HG02943 (cell line): ENCODE measurements around the gene EMILIN1.
"Not testable (repeated sequence)": the region's sequence is repeated elsewhere in the genome, so short reads cannot be mapped to it uniquely, and the experiment has no call there.

ENCODE experiments used
- ATAC-seq: cut with Tn5 transposase; IDR thresholded peaks from one replicate; pipeline ENCODE4 v1.9.1; 2021; ENCODE audit warnings: mild to moderate bottlenecking, low read depth, moderate library complexity; ENCODE audit not compliant: unreplicated experiment

EMILIN1 gene

DNA sequence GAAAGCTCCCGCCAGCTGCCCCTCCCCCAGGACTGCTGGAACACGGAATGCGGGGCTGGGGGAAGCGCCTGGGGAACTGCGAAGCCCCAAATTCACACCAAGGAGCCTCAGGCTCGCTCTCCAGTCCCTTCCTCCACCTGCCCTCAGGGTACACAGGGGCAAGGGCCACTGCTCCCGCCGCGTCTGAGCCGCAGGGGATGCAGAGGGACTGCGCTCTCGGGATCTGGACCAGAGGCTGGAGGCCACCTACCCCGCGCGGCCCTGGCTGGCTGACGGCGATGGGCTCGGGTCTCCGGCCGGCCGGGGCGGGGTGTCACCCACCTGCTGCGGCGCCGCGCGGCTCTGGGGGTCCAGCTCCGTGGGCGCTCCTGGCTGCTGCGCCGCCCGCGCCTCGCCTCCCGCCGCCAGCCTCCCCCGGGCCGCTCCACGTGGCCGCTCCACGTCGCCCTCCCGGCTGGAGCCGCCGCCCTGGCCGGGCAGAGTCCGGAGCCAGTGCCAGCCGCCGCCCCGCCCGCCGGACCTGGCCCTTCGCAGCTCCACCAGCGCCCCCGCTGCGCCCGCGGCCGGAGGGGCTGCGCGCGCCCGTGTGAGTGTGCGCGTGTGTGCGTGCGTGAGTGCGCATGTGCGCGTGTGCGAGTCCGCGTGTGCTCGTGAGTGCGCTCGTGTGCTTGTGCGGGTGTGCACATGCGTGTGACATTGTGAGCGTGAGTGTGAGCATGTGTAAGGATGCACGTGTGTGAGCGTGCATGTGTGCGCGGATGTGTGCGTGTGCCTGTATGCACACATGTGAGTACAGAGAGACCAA is 40.3 kb downstream of the EMILIN1 start, which contains the start of gene CGREF1:
CGREF1 (minus strand) TSS at position 604 of the 805 bp plus-strand sequence. CDS start 14,762 bp downstream, outside the sequence.
- ATAC-seq, result no peak

DNA sequence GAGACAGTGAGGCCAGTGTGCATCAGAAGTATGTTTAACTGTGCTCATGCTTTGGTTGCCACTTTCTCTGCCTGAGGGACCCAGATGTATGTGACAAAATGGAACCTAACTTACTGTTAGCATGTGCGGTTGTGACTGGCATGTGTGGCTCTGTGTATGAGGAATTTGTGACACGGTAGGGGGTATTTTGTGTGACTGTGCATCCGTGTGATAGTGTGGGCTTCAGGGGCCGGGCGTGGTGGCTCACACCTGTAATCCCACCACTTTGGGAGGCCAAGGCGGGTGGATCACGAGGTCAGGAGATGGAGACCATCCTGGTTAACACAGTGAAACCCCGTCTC is 40.9 kb downstream of the EMILIN1 start:
- ATAC-seq, result not testable (repeated sequence)

DNA sequence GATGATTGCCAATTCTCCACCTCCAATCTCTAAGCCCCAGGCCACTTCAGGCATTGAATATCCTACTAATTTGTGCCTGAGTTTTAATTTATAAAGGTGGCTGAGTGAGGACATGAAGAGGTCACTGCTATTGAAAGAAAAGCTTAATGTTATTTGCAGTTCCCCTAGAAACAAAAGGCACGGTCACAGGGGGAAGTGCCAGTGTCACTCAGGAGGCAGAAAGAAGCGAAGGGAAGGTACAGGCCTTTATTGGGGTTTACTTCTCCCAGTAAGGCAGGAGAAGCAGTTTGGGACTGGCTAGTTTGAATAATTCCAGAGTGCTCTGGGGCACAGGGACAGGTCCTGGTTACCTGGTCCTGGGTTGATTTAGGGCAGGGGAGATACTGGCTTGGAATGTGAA is 43.5 kb downstream of the EMILIN1 start:
- no peak for ATAC-seq

DNA sequence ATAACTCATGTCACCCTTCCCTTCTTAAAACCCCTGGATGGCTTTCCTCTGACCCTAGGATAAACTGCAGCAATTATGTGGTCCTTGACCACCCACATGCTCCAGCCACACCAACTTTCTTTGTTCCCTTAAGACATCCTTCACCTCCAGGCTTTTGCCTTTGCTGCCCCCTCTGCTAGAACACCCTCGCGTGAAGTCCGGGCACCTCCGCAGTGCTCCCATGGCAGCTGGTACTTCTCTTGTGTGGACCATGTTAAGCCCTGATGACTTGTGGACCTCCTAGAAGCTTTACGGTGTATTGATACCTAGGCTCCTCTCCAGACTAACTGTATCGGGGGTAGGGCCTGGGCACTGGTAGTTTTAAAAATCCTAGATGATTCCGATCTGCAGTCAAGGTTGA is 44.4 kb downstream of the EMILIN1 start:
- ATAC-seq, result no peak

DNA sequence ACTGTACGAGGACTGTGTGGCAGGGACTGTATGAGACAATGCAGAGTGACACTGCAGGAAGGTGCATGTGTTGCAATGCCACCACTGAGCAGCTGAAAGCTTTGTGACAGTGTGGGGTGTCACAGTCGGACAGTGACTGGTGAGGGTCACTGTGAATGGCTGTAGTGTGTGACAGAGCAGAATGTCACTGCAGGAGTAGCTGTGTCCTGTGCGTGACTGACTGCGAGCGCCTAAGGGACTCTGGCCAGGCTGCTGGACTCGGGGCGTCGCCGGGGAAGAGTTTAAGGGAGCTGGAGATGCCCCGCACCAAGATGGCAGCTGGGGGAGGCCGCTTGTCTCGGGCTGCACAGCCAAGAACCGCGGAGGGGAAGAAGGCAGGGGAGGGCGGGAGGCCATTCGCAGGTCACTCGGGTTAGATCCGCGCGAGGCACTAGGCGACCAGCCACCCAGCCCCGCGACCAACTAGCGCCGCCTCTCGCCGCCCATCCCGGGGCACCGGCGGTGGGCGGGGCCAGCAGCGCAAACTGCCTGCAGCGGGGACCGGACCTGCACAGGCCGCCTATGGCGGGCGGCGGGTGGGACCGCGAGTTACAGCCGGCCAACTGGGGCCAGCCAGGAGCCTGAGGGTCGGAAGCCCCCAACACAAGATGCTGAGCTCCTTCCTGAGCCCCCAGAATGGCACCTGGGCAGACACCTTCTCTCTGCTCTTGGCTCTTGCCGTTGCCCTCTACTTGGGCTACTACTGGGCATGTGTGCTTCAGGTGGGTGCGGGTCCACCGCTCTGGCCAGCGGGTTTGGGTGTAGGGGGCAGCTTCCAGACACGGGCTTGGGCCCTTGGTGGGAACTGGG is 45.1 kb downstream of the EMILIN1 start, which contains the start of gene ABHD1:
ABHD1 (plus strand) TSS at position 514 of the 849 bp plus-strand sequence; CDS start at position 648, 134 bp downstream.
- no peak for ATAC-seq

DNA sequence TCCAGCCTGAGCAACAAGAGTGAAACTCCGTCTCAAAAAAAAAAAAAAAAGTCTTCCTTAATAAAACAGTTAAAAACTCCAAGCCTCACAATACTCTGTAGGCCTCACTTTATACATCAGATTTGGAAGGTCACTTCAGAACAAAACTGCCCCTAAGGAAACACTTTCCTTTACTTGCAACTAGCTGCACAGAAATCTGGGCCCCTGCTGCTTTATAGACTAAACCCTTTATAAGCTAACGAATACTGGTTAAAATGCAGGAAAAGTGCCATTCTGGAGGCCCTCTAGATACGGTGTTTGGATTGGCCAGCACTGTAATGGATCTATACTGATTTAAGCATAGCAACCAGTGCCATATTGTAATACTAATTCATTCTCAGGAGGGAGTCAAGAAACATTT is 46.7 kb downstream of the EMILIN1 start:
- ATAC-seq, result no peak

DNA sequence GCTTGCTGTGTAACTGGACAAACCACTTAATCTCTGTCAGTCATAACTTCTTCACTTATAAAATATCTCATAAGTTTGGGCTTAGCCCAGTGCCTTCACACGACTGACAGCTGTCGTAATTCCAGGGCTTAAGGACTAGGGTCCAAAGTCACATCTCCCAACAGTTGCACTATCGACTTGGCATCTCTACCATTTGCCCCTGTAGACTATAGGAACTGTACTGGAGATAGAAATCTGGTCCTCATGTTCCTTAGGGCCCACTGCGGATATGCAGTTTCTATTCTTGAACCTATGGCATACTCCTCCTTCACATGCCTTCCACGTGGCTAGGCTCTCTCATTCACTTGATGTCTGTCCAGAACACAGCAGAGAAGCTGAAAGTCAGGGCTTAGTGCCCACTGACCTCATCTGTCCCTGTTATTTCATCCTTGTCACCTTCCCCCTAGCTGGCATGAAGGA is 47.9 kb downstream of the EMILIN1 start:
- no peak for ATAC-seq

DNA sequence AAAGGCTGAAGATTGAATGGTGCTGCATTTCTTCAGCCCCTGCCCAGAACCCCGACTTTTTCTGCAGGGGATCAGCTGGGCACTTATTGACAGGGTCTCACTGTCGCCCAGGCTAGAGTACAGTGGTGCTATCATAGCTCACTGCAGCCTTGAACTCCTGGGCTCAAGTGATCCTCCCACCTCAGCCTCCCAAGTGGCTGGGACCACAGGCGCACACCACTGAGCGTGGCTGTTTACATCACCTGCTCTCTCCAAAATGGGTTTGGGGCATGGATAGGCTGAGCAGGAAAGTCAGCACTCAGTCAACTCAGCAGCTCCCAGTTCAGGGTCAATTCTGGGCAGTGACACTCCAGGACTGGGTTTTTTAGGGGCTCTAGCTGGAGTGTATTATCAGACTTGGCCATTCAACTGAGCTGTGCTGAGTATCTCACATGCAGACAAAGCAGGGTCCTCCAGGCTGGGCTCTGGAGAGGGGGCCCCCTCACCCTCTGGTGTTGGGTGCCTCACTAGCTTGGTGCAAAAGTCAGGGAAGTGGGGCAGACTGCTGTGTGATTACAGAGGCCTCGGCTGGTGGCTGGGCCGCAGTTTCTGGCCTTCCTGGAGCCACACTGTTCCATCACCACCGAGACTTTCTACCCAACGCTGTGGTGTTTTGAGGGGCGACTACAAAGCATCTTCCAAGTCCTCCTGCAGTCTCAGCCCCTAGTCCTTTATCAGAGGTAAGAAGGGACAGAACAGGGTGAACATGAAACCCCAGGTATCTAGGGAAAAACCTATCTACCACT is 49.7 kb downstream of the EMILIN1 start:
- ATAC-seq, result no peak

DNA sequence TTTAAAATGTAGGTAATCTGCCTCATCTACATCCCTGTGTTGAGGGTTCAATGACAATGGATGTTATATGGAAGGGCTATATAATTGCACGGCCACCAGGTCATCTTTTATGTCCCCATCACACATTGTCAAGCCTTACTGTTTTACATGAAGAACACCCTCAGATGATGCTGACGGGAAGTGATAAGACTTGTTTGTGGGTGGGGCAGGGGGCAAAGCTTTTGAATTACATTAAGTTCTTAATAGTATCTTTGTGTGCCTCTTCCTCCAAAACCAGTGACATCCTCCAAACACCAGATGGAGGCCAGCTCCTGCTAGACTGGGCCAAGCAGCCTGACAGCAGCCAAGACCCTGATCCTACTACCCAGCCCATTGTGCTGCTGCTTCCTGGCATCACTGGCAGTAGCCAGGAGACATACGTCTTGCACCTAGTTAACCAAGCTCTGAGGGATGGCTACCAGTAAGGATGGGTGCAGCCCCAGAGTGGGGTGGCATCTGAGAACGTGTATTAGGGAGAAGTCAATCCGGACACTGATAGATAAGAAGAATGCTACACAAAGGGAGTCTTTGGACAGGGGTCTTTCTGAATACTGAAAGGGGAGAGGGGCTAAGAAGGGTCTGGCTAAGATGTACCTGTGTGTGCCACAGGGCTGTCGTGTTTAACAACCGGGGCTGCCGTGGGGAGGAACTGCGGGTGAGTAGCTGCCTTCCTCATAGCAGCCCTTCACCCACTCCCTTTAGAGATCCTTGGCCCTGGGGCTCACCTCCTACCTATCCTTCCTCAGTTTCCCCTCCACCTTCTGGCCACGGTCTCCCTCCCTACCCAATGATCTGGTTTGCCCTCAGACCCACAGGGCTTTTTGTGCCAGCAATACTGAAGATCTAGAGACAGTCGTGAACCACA is 50.5 kb downstream of the EMILIN1 start:
- no peak for ATAC-seq

DNA sequence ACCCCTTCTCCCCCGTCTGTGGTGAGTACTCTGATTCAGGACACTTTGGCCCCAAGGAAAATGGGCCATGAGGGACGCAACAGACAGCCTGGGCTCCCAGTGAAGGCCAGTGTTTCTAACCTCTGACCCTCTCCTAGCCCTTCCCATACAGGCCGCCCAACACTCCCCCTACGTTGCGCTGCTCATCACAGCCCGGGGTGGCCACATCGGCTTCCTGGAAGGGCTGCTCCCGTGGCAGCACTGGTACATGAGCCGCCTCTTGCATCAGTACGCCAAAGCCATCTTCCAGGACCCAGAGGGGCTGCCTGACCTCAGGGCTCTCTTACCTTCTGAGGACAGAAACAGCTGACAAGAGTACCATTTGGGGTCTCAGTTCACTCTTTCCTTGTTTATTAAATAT is 52.0 kb downstream of the EMILIN1 start:
- no peak for ATAC-seq

DNA sequence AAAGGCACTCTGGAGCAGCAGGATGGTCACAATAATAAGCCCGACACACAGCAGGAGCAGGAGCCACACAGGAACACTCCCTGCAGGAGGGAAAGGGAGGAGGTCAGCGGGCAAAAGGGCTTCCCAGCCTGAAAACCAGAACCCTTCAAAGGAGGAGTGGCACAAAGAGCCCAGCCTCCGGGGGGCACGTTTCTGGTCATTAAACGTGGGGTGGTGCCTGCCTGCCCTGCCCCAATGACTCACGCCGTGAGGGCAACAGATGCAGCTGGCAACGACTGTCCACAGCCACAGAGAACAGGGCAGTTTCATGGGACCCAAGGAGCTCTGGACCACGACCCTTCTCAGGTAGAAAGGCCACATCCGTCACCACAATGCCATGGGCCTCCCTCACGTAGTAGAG is 53.0 kb downstream of the EMILIN1 start:
- no peak for ATAC-seq

DNA sequence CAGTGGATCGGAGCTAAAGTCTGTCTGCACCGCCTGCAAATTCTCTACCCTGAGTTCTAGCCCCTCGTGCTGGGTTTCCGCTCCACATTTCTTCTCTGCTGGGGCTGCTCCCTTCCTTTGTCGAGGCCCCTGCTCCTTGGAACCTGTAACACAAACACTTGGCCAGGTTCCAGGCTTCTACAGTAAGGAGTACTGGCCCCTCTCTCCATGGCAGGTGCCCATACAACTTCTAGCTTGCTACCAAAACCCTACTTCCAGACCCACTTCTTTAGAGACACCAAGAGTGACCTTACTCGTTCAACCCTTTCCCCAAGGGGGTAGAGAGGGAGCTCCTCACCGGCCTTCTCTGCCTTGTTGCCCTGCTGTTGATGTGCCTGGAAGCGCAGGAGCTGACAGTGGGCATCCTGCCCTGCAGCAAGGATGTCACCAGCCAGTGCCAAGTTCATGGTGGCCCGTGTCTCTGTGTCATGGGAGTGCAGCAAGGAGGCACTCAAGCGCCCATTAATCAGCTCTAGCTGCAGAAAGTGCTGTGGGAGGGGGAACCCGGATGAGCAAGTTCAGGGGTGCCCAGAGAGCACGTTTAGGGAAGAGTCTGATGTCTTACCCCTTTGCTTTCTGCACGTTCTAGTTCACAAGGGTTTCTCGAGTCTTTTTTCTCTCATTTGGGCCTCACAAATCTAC is 54.9 kb downstream of the EMILIN1 start:
- no peak for ATAC-seq

DNA sequence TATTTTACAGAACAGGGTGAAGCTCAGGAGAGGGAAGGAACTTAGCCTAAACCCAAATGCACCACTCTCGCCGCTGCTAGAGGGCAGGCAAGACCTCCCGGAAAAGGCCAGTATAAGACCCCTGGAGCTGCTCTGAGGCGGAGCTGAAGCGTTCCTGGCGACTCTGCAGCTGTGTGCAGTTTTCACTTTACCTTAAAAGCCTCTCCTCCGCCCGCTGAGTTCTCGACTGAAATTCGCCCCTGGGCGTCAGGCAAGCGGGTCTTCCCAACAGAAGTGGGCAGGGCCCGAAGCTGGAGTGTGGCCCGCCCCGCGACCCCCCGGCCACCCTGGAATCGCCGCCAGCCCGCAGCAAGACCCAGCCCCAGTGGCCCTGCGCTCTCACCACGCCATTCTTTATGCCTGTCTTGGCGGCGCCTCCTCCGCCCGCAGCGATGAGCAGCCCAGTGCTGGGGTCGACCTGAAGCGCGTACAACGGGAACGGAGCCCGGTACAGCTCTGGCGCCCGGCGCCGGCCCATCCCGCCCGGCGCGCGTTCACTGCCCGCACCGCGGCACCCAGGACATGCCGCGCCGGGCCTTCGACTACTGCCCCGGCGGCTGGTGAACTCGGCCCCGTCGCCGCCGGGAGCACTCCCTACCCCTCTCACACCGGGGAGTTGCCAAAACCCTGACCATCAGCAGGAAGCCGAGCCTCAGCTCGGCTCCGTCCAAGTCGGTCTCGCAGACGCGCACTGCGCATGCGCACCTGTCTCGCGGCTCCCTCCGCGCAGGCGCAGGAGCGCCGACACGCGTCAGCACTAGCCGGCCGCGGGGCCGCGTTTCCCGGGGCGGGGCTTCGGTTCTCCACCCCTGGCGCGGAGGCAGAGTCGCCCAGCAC is 55.7 kb downstream of the EMILIN1 start, which contains the start of gene PREB:
PREB (minus strand) TSS at position 732 of the 876 bp plus-strand sequence; CDS start at position 517, 215 bp downstream.
- peak; percentile 86 for ATAC-seq

DNA sequence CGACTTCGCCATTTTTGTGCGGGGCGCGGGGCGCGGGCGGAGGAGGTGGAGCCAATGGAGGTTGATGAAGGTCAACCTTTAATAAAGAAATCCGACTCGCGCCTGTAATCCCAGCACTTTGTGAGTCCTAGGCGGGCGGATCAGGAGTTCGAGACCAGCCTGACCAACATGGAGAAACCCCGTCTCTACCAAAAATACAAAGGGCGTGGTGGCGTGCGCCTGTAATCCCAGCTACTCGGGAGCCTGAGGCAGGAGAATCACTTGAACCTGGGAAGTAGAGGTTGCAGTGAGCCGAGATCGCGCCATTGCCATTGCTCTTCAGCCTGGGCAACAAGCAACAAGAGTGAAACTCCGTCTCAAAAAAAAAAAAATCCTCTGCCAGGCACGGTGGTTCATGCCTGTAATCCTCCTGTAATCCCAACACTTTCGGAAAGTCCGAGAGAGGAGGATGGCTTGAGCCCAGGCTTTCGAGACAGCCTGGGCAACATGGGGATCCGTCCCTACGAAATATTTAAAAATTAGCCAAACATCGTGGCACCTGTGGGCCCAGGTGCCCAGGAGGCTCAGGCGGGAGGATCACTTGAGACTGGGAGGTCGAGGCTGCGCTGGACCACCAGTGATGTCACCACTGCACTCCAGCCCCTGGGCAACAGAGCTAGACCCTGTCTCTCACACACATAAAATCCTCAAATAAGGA is 56.5 kb downstream of the EMILIN1 start:
- ATAC-seq, result no peak

DNA sequence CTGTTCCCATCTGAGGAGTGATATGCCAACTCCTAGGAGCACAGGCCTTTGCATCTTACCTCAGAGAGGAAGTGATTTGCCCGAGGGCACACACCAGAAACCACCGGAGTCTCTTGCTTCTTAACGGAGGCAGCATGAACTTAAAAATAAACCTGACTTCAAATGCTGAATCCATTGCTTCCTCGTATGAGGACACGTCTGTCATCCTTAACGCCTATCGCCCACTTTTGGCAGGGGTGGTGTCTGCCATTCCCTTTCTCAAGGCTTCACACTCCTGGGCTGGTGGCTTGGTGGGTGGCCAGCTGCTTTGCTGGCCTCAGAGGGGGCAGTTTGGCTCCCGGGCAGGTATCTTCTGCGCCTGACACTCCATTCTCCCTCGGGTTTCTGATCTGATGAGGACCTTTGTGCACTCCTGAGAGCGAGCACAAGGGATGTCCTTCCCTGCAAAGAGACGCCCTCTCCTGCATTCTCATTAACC is 57.1 kb downstream of the EMILIN1 start:
- no peak for ATAC-seq
